Brain microvascular endothelial cell (primary cell): ENCODE results near the gene SYT7.

Experiments
- DNase-seq: peaks from one replicate; pipeline ENCODE4 v3.0.0-alpha.2; 2020
- H3K27ac ChIP-seq: fragments of 250-450 bp; sonication (Bioruptor Pico); 2 replicates; pipeline ENCODE4 v1.5.1; 2020; ENCODE audit warnings: mild to moderate bottlenecking, moderate library complexity
- H3K27me3 ChIP-seq: fragments of 250-450 bp; sonication (Bioruptor Pico); replicated peaks from 2 replicates; pipeline ENCODE4 v1.5.1; 2020; ENCODE audit warnings: mild to moderate bottlenecking
- H3K36me3 ChIP-seq: fragments of 250-450 bp; sonication (Bioruptor Pico); replicated peaks from 2 replicates; pipeline ENCODE4 v1.5.1; 2020; ENCODE audit warnings: mild to moderate bottlenecking
- H3K4me3 ChIP-seq: 2 replicates; pipeline ENCODE4 v1.5.1; 2011; ENCODE audit warnings: low read depth, mild to moderate bottlenecking, control low read depth, low read length, moderate library complexity
- CTCF ChIP-seq: IDR thresholded peaks from 2 replicates; pipeline ENCODE4 v1.5.1; 2011; ENCODE audit warnings: low read depth, mild to moderate bottlenecking, moderate library complexity, low read length, control low read depth, inconsistent platforms; ENCODE audit errors: missing control alignments
- in situ Hi-C: cut with HindIII; loops from 2 replicates; pipeline ENCODE4 v1.10.0; 2017; ENCODE audit warnings: low sequenced_read_pairs, low pct_ligation_motif_present

SYT7 gene

GRCh38 chr11:61607426-61607825 lies 26.6 kb upstream of the SYT7 start:
- no peak overlapping the region for H3K4me3 ChIP-seq
- DNase-seq = no peak
- peaks cover 19% of the 10 kb centered on the region for H3K27me3 ChIP-seq
- H3K36me3 ChIP-seq = no peaks in the 10 kb centered on the region
- TF ChIP-seq CTCF = no peak
- in situ Hi-C loops = no loop called here
- H3K27ac ChIP-seq = no peak overlapping the region

GRCh38 chr11:61603667-61604066 lies 22.8 kb upstream of the SYT7 start:
- no peak for TF ChIP-seq CTCF
- Histone ChIP-seq H3K36me3 (no peaks in the 10 kb centered on the region), H3K27me3 (peaks cover 17% of the 10 kb centered on the region), H3K27ac (no peak overlapping the region), H3K4me3 (no peak overlapping the region)
- DNase-seq = no peak
- in situ Hi-C loops = no loop called here

- peaks cover 19% of the 10 kb centered on the region for H3K27me3 ChIP-seq
- TF ChIP-seq CTCF = no peak
- no peaks in the 10 kb centered on the region for H3K36me3 ChIP-seq
- in situ Hi-C loops = no loop called here
- peak; percentile 66 for DNase-seq
- no peak overlapping the region for H3K27ac ChIP-seq
- no peak overlapping the region for H3K4me3 ChIP-seq
Observed at GRCh38 chr11:61602775-61603569, 22.1 kb upstream of the SYT7 start.

GRCh38 chr11:61601512-61601911 lies 20.6 kb upstream of the SYT7 start:
- Histone ChIP-seq H3K4me3 (no peak overlapping the region), H3K27ac (no peak overlapping the region), H3K36me3 (no peaks in the 10 kb centered on the region), H3K27me3 (peaks cover 19% of the 10 kb centered on the region)
- in situ Hi-C loops = no loop called here
- no peak for DNase-seq
- no peak for TF ChIP-seq CTCF

- peaks cover 17% of the 10 kb centered on the region for H3K27me3 ChIP-seq
- no peaks in the 10 kb centered on the region for H3K36me3 ChIP-seq
- no peak overlapping the region for H3K4me3 ChIP-seq
- no peak for TF ChIP-seq CTCF
- DNase-seq = no peak
- in situ Hi-C loops = no loop called here
- H3K27ac ChIP-seq = no peak overlapping the region
Observed at GRCh38 chr11:61599968-61600710, 19.3 kb upstream of the SYT7 start.
